ENCODE measurements around the gene RDH5.

DNA sequence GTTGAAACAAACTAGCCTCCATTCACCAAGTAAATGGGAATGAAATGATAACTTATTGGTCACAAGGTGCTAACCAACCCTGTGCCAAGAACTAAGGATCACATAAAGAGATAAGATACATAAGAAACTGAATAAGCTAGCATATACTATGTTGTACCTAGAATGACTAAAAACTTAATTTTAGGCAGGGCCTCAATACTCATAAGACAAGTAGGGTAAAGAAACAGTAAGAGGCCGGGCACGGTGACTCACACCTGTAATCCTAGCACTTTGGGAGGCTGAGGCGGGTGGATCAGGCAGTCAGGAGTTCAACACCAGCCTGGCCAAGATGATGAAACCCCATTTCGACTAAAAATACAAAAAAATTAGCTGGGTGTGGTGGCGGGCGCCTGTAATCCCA, 40.5 kb downstream of the RDH5 start:
- TF ChIP-seq POLR2AphosphoS5 (IDR thresholded peaks at IDR 0.05) (no peak), POLR2A (IDR thresholded peaks at IDR 0.05; ENCODE audit: low read depth) (no peak), EP300 (IDR thresholded peaks at IDR 0.05) (no peak)
- TF ChIP-seq, protein P1, sequence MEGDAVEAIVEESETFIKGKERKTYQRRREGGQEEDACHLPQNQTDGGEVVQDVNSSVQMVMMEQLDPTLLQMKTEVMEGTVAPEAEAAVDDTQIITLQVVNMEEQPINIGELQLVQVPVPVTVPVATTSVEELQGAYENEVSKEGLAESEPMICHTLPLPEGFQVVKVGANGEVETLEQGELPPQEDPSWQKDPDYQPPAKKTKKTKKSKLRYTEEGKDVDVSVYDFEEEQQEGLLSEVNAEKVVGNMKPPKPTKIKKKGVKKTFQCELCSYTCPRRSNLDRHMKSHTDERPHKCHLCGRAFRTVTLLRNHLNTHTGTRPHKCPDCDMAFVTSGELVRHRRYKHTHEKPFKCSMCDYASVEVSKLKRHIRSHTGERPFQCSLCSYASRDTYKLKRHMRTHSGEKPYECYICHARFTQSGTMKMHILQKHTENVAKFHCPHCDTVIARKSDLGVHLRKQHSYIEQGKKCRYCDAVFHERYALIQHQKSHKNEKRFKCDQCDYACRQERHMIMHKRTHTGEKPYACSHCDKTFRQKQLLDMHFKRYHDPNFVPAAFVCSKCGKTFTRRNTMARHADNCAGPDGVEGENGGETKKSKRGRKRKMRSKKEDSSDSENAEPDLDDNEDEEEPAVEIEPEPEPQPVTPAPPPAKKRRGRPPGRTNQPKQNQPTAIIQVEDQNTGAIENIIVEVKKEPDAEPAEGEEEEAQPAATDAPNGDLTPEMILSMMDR (IDR thresholded peaks at IDR 0.05), result no peak
